Lower leg skin (tissue), 4 donors: ENCODE results near the gene SNAPIN. TPM values are rescaled to one million over a fixed set of nuclear protein-coding genes. Genes with fewer than 3 reads are reported as not detected.

Experiments used
- DNase-seq, 2 donors: peaks; one replicate each; pipeline ENCODE4 v3.0.0-alpha.2; 2019; ENCODE audit warnings: low spot score in 2 of 2
- H3K4me3 ChIP-seq: fragments of 200-600 bp; sonication (generic); 2 replicates; pipeline ENCODE4 v1.5.1; 2017; ENCODE audit warnings: mild to moderate bottlenecking, low read depth; ENCODE audit not compliant: poor library complexity, severe bottlenecking
- CTCF ChIP-seq, 3 donors: fragments of 450-650 bp; IDR thresholded peaks; one replicate each; pipeline ENCODE4 v1.5.1; 2016; ENCODE audit warnings: antibody characterized with exemption in 3 of 3, mild to moderate bottlenecking in 3 of 3, moderate library complexity in 2 of 3
- POLR2A ChIP-seq, 2 donors: fragments of 450-650 bp; IDR thresholded peaks; one replicate each; pipeline ENCODE4 v1.6.1; 2016 to 2017; ENCODE audit warnings: antibody characterized with exemption in 2 of 2, mild to moderate bottlenecking in 1 of 2, moderate library complexity in 1 of 2
- WGBS, 2 donors: methylation state at CpG; one replicate each; pipeline ENCODE4 v1.1.5; 2018; 5-methylcytosine and 5-hydroxymethylcytosine counted together
- intact Hi-C: fragments of 100-400 bp; cut with DNase I; formaldehyde crosslinking; loops from one replicate; pipeline ENCODE4 v1.15.0; 2023; ENCODE audit warnings: low total_unique reads
- total RNA-seq, 4 donors: library from RNA; depleted of rRNA; stranded (reverse); fragments of >200 nt; gene quantifications; one replicate each; pipeline ENCODE4 v1.1.0, GENCODE V29; 2016

The SNAPIN gene
- total RNA-seq, 4 donors from 2014 or later, result 34.8 to 60.4 (median 46.9) TPM

GRCh38 chr1:153615406-153615805 lies 43.1 kb upstream of the SNAPIN start:
- peak overlapping the region; percentile 6 for H3K4me3 ChIP-seq
- WGBS, 2 donors, result 55% methylated on average over 2 of the region's 2 CpGs; no CpG with 5 or more reads in 1 of the 2 donors
- TF ChIP-seq POLR2A (IDR thresholded peaks at IDR 0.05) (no peak), CTCF (IDR thresholded peaks at IDR 0.05) (no peak)
- intact Hi-C loops, result no loop called here
- no peak for DNase-seq

- H3K4me3 ChIP-seq, result peak within 1 kb of the TSS; percentile 6
- peak; percentile 76 to 93 for DNase-seq
- TF ChIP-seq CTCF (IDR thresholded peaks at IDR 0.05) (no peak), POLR2A (IDR thresholded peaks at IDR 0.05) (no peak)
These were observed 42.2 kb upstream of the SNAPIN start, which contains the start of gene S100A14 for GRCh38 chr1:153616144-153616916. S100A14 (minus strand) TSS chr1:153616325; CDS start chr1:153615858, 467 bp downstream.

GRCh38 chr1:153616917-153617311 lies 41.6 kb upstream of the SNAPIN start:
- WGBS, 2 donors, result 53 to 69% methylated on average over 4 of the region's 5 CpGs
- no peak for DNase-seq
- H3K4me3 ChIP-seq, result no peak overlapping the region
- no peak for TF ChIP-seq CTCF (IDR thresholded peaks at IDR 0.05)
- no peak for TF ChIP-seq POLR2A (IDR thresholded peaks at IDR 0.05)
- intact Hi-C loops, result no loop called here

More at GRCh38 chr1:153616144-153616916, 42.2 kb upstream of the SNAPIN start, which contains the start of gene S100A14:
- intact Hi-C loops, result no loop called here
- 37 to 38% methylated on average over 10 of the region's 10 CpGs for WGBS, 2 donors

GRCh38 chr1:153617663-153618062 lies 40.8 kb upstream of the SNAPIN start:
- intact Hi-C loops, result no loop called here
- WGBS, 2 donors, result 13 to 60% methylated on average over 6 of the region's 6 CpGs
- no peak overlapping the region for H3K4me3 ChIP-seq
- peak in 1 of 2 donors; percentile 97 for DNase-seq
- TF ChIP-seq CTCF (IDR thresholded peaks at IDR 0.05) (no peak), POLR2A (IDR thresholded peaks at IDR 0.05) (no peak)

- DNase-seq, result no peak
- 90 to 98% methylated on average over 6 of the region's 6 CpGs for WGBS, 2 donors
- no peak overlapping the region for H3K4me3 ChIP-seq
- TF ChIP-seq POLR2A (IDR thresholded peaks at IDR 0.05), result no peak
- intact Hi-C loops, result no loop called here
These were observed 39.3 kb upstream of the SNAPIN start for GRCh38 chr1:153619171-153619570.

- TF ChIP-seq POLR2A (IDR thresholded peaks at IDR 0.05) (no peak), CTCF (IDR thresholded peaks at IDR 0.05) (no peak)
- no peak for DNase-seq
- WGBS, 2 donors, result 79 to 82% methylated on average over 7 of the region's 7 CpGs
- intact Hi-C loops, result loop anchor here (10.0 kb wide), 1 partner anchor 88 kb away; the partner anchor contains the start of gene S100A6
- H3K4me3 ChIP-seq, result no peak overlapping the region
These were observed 35.4 kb upstream of the SNAPIN start for GRCh38 chr1:153623101-153623500.
